ENCODE results near the gene C1QTNF12.

GRCh38 chr1:1239227-1239613, 7.3 kb downstream of the C1QTNF12 start:
- TF ChIP-seq, protein P1, sequence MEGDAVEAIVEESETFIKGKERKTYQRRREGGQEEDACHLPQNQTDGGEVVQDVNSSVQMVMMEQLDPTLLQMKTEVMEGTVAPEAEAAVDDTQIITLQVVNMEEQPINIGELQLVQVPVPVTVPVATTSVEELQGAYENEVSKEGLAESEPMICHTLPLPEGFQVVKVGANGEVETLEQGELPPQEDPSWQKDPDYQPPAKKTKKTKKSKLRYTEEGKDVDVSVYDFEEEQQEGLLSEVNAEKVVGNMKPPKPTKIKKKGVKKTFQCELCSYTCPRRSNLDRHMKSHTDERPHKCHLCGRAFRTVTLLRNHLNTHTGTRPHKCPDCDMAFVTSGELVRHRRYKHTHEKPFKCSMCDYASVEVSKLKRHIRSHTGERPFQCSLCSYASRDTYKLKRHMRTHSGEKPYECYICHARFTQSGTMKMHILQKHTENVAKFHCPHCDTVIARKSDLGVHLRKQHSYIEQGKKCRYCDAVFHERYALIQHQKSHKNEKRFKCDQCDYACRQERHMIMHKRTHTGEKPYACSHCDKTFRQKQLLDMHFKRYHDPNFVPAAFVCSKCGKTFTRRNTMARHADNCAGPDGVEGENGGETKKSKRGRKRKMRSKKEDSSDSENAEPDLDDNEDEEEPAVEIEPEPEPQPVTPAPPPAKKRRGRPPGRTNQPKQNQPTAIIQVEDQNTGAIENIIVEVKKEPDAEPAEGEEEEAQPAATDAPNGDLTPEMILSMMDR (IDR thresholded peaks at IDR 0.05; ENCODE audit: low read length), result no peak
- TF ChIP-seq EZH2 (IDR thresholded peaks at IDR 0.05; ENCODE audit: borderline replicate concordance, low read length), result no peak

Measured in OCI-LY1 (cell line).